Neural cell (in vitro differentiated cells): ENCODE data around the gene RPL18.
A peak's percentile ranks its signal among the peaks of the same experiment; 100 is the strongest.

Source experiments
- EP300 ChIP-seq: fragments of 450-650 bp; conservative IDR thresholded peaks from 2 replicates; pipeline ENCODE4 v1.6.1; 2014; ENCODE audit warnings: antibody characterized with exemption, mild to moderate bottlenecking, moderate library complexity; ENCODE audit not compliant: poor library complexity, severe bottlenecking
- EZH2 ChIP-seq: fragments of 200-600, 300-800 bp; shearing (Covaris generic), sonication (generic); IDR thresholded peaks from 2 replicates; pipeline ENCODE4 v1.6.1; 2014; ENCODE audit warnings: antibody characterized with exemption, low read length, borderline replicate concordance, mild to moderate bottlenecking; ENCODE audit not compliant: insufficient read depth, poor library complexity, severe bottlenecking
- MXI1 ChIP-seq: fragments of 450-650 bp; conservative IDR thresholded peaks from 2 replicates; pipeline ENCODE4 v1.6.1; 2014; ENCODE audit warnings: antibody characterized with exemption, mild to moderate bottlenecking; ENCODE audit not compliant: poor library complexity, severe bottlenecking
- POLR2AphosphoS5 ChIP-seq: IDR thresholded peaks from 2 replicates; pipeline ENCODE4 v1.6.1; 2012
- SMC3 ChIP-seq: fragments of 450-650 bp; conservative IDR thresholded peaks from 2 replicates; pipeline ENCODE4 v1.6.1; 2014; ENCODE audit warnings: antibody characterized with exemption, mild to moderate bottlenecking, moderate library complexity; ENCODE audit not compliant: poor library complexity
- TAF1 ChIP-seq: IDR thresholded peaks from 2 replicates; pipeline ENCODE4 v1.6.1; 2012; ENCODE audit warnings: low read depth
- TF ChIP-seq, protein P1 (sequence below): fragments of 450-650 bp; IDR thresholded peaks from 2 replicates; pipeline ENCODE4 v1.5.1; 2014; ENCODE audit warnings: antibody characterized with exemption, mild to moderate bottlenecking, moderate library complexity; ENCODE audit not compliant: poor library complexity, severe bottlenecking
- TF ChIP-seq, protein P2 (sequence below): IDR thresholded peaks from 2 replicates; pipeline ENCODE4 v1.6.1; 2012; ENCODE audit warnings: borderline replicate concordance

DNA sequence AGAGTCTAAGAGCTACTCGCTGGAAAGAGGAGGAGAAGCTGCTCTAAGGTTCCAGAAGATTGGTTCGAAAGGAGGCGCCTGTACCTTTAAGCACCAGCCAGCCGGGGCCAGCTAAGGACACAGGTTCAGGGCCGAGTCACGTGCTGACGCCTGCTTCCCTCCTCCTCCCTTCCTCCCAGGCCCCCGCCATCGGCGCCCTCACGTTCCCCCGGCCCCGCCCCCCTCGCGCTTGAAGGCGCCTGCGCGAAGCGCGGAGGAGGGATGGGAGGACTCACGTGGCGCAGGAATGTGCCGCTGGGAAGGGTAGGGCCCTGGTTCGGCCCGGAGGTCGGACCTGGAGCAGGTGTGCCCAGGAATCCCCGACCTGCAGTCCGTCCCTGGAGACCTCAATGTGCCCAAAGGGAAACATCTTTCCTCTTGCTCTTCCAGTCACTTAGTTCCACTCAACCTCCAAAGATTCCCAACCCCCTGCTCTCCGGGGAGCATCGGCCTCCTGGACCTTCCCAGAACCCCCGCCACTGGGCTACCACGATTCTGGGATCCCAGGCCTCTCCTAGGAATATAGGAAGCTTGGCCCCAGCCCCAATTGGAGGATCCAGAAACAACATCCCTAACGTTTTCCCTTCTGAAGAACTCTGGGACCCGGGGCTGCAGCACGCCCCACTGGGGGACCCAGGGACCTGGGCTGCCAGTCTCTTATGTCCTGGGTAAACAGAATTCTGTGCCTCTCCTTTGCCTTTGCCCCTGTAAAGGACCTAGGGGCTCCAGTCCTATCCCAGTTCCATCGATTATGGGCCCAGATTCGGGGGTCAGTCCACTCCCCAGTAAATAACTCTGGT is 15.7 kb upstream of the RPL18 start:
- TF ChIP-seq, protein P1, sequence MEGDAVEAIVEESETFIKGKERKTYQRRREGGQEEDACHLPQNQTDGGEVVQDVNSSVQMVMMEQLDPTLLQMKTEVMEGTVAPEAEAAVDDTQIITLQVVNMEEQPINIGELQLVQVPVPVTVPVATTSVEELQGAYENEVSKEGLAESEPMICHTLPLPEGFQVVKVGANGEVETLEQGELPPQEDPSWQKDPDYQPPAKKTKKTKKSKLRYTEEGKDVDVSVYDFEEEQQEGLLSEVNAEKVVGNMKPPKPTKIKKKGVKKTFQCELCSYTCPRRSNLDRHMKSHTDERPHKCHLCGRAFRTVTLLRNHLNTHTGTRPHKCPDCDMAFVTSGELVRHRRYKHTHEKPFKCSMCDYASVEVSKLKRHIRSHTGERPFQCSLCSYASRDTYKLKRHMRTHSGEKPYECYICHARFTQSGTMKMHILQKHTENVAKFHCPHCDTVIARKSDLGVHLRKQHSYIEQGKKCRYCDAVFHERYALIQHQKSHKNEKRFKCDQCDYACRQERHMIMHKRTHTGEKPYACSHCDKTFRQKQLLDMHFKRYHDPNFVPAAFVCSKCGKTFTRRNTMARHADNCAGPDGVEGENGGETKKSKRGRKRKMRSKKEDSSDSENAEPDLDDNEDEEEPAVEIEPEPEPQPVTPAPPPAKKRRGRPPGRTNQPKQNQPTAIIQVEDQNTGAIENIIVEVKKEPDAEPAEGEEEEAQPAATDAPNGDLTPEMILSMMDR = no peak
- TF ChIP-seq EP300 = no peak
- TF ChIP-seq SMC3 = no peak
- TF ChIP-seq TAF1 = no peak
- TF ChIP-seq, protein P2, sequence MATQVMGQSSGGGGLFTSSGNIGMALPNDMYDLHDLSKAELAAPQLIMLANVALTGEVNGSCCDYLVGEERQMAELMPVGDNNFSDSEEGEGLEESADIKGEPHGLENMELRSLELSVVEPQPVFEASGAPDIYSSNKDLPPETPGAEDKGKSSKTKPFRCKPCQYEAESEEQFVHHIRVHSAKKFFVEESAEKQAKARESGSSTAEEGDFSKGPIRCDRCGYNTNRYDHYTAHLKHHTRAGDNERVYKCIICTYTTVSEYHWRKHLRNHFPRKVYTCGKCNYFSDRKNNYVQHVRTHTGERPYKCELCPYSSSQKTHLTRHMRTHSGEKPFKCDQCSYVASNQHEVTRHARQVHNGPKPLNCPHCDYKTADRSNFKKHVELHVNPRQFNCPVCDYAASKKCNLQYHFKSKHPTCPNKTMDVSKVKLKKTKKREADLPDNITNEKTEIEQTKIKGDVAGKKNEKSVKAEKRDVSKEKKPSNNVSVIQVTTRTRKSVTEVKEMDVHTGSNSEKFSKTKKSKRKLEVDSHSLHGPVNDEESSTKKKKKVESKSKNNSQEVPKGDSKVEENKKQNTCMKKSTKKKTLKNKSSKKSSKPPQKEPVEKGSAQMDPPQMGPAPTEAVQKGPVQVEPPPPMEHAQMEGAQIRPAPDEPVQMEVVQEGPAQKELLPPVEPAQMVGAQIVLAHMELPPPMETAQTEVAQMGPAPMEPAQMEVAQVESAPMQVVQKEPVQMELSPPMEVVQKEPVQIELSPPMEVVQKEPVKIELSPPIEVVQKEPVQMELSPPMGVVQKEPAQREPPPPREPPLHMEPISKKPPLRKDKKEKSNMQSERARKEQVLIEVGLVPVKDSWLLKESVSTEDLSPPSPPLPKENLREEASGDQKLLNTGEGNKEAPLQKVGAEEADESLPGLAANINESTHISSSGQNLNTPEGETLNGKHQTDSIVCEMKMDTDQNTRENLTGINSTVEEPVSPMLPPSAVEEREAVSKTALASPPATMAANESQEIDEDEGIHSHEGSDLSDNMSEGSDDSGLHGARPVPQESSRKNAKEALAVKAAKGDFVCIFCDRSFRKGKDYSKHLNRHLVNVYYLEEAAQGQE = no peak
- no peak for TF ChIP-seq EZH2
- TF ChIP-seq POLR2AphosphoS5 = no peak
- peak; percentile 52 for TF ChIP-seq MXI1
